Caki2 (cell line): ENCODE data around the gene PAQR5. TPM values are rescaled to one million over a fixed set of nuclear protein-coding genes. Genes with fewer than 3 reads are reported as not detected.

ENCODE experiments used
- DNase-seq: peaks from one replicate; pipeline ENCODE4 v3.0.0-alpha.2; 2015; ENCODE audit warnings: low read depth
- in situ Hi-C: cut with HindIII; loops from 2 replicates; pipeline ENCODE4 v1.10.0; 2016; ENCODE audit warnings: low sequenced_read_pairs, low pct_unique_long_range_greater_than_20kb, mixed read lengths
- total RNA-seq: library from RNA; depleted of rRNA; stranded (reverse); fragments of >200 nt; shearing (Covaris generic); gene quantifications from 2 replicates; pipeline ENCODE4 v1.2.3, GENCODE V29; 2014; ENCODE audit warnings: low replicate concordance; rRNA removed

The PAQR5 gene
- 48.3 and 50.0 TPM in 2 replicates for total RNA-seq

- peak; percentile 68 for DNase-seq
- in situ Hi-C loops, result no loop called here
Observed at GRCh38 chr15:69298697-69299441, at the start of gene PAQR5. Gene PAQR5, plus strand, starts transcription at chr15:69298912. Its CDS starts 61,169 bp downstream, at chr15:69360081.

GRCh38 chr15:69253156-69253555, 45.6 kb upstream of the PAQR5 start:
- in situ Hi-C loops, result no loop called here
- peak; percentile 66 for DNase-seq

GRCh38 chr15:69265347-69265955, 33.3 kb upstream of the PAQR5 start:
- peak; percentile 29 for DNase-seq
- in situ Hi-C loops, result no loop called here

- no peak for DNase-seq
- in situ Hi-C loops, result no loop called here
Observed at GRCh38 chr15:69271217-69271616, 27.5 kb upstream of the PAQR5 start.

- in situ Hi-C loops, result no loop called here
- DNase-seq, result no peak
Observed at GRCh38 chr15:69272139-69272538, 26.6 kb upstream of the PAQR5 start.

- in situ Hi-C loops, result no loop called here
- DNase-seq, result no peak
Observed at GRCh38 chr15:69272891-69273290, 25.8 kb upstream of the PAQR5 start.

- DNase-seq, result no peak
- in situ Hi-C loops, result no loop called here
Observed at GRCh38 chr15:69275074-69275670, 23.5 kb upstream of the PAQR5 start.

- in situ Hi-C loops, result no loop called here
- no peak for DNase-seq
Observed at GRCh38 chr15:69275933-69276560, 22.7 kb upstream of the PAQR5 start.

GRCh38 chr15:69277316-69277715, 21.4 kb upstream of the PAQR5 start:
- in situ Hi-C loops, result no loop called here
- no peak for DNase-seq

GRCh38 chr15:69279636-69280035, 19.1 kb upstream of the PAQR5 start:
- in situ Hi-C loops, result no loop called here
- DNase-seq, result no peak

GRCh38 chr15:69280783-69281182, 17.9 kb upstream of the PAQR5 start:
- no peak for DNase-seq
- in situ Hi-C loops, result no loop called here

- in situ Hi-C loops, result no loop called here
- DNase-seq, result no peak
Observed at GRCh38 chr15:69282104-69282743, 16.5 kb upstream of the PAQR5 start.

GRCh38 chr15:69285834-69286233, 12.9 kb upstream of the PAQR5 start:
- DNase-seq, result no peak
- in situ Hi-C loops, result no loop called here

- in situ Hi-C loops, result no loop called here
- DNase-seq, result no peak
Observed at GRCh38 chr15:69288011-69288410, 10.7 kb upstream of the PAQR5 start.

GRCh38 chr15:69288531-69289341, 10.0 kb upstream of the PAQR5 start:
- in situ Hi-C loops, result no loop called here
- DNase-seq, result no peak

- in situ Hi-C loops, result no loop called here
- peak; percentile 13 for DNase-seq
Observed at GRCh38 chr15:69289342-69290146, 9.2 kb upstream of the PAQR5 start.
